ENCODE measurements around the gene FAM83C. TPM values are rescaled to one million over a fixed set of nuclear protein-coding genes. Genes with fewer than 3 reads are reported as not detected.

The FAM83C gene
- total and polyA plus RNA-seq, 9 of the 15 experiments (the other 6 are each of a cell fraction or from before 2014, with no cell fraction given): not detected

GRCh38 chr20:35329435-35330139 lies 37.4 kb upstream of the FAM83C start (continued):
- peak; percentile 62 for TF ChIP-seq REST (IDR thresholded peaks at IDR 0.05; ENCODE audit: borderline replicate concordance)
- no peak for TF ChIP-seq REST (CRISPR knock-in tag; IDR thresholded peaks at IDR 0.05; ENCODE audit: low read depth)
- no peak for TF ChIP-seq USF1 (CRISPR knock-in tag; IDR thresholded peaks at IDR 0.05)
- TF ChIP-seq XRCC5 (IDR thresholded peaks at IDR 0.05; ENCODE audit: low read depth, low read length): peak; percentile 84; the same call in 1 of the 2 replicates
- TF ChIP-seq ZNF384 (IDR thresholded peaks at IDR 0.05; ENCODE audit: low read depth, low read length): peak; percentile 75
- peak; percentile 49 to 89; a peak in 3 of 4 replicates for TF ChIP-seq MAZ (CRISPR knock-in tag; conservative IDR thresholded peaks at IDR 0.05 in 1 of 2, IDR thresholded peaks at IDR 0.05 in 1 of 2)
- TF ChIP-seq SP1 (CRISPR knock-in tag; IDR thresholded peaks at IDR 0.05): 0 out of 2 replicates have a peak, but pooled peaks have one; percentile 46
- TF ChIP-seq RCOR1 (IDR thresholded peaks at IDR 0.05; ENCODE audit: borderline replicate concordance in 1 of 2, low read depth in 2 of 2, low read length in 2 of 2): peak in 1 of 2 experiments; percentile 50; a peak in 1 of 4 replicates
- no peak for TF ChIP-seq IRF9 (tag; IDR thresholded peaks at IDR 0.05)
- no peak for TF ChIP-seq MBD1 (CRISPR knock-in tag; IDR thresholded peaks at IDR 0.05)
- no peak for TF ChIP-seq RAD51 (IDR thresholded peaks at IDR 0.05; ENCODE audit: borderline replicate concordance, low read depth)
- TF ChIP-seq DEAF1 (CRISPR knock-in tag; IDR thresholded peaks at IDR 0.05): peak; percentile 60; the same call in 1 of the 2 replicates
- TF ChIP-seq ZNF217 (CRISPR knock-in tag; IDR thresholded peaks at IDR 0.05): no peak
